GM21367 (cell line): ENCODE measurements around the gene IRF9.

Experiments
- ATAC-seq: cut with Tn5 transposase; IDR thresholded peaks from one replicate; pipeline ENCODE4 v1.9.1; 2021; ENCODE audit not compliant: unreplicated experiment

Gene IRF9

DNA sequence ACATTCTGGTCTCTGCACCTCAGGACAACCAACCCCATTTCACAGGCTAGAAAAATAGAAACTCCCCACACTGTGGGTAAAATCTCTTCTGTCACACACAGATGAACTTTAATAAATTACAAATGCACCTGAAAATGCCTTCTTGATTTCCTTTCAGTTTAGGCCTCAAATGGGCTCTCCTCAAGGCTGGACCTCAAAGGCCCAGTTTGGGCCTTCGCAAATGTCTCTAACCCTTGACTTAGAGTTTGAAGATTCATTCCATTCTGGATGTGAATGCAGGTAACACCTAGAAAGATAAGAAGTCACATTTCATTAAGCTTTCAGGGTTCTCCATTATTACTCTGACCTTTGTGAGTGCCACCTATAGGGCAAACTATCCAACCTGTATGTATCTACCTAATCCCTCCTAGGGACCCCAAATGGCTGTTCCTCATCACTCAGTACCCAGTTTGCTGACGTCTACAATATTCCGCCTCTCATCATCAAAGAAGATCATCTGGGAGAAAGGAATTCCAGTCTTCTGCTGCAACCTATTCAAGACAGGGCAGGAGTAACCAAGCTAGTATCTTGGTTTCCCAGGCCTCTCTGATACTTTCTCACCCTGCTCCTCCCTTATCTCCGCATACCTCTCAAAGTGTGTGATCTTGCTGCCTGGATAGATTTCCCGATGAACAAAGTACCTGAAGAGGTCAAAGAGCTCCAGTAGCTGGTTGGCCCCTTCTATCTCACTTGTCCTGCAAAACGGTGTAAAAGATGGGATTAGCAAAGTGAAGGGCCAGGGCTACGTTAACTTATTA is 53.0 kb downstream of the IRF9 start:
- no peak for ATAC-seq

DNA sequence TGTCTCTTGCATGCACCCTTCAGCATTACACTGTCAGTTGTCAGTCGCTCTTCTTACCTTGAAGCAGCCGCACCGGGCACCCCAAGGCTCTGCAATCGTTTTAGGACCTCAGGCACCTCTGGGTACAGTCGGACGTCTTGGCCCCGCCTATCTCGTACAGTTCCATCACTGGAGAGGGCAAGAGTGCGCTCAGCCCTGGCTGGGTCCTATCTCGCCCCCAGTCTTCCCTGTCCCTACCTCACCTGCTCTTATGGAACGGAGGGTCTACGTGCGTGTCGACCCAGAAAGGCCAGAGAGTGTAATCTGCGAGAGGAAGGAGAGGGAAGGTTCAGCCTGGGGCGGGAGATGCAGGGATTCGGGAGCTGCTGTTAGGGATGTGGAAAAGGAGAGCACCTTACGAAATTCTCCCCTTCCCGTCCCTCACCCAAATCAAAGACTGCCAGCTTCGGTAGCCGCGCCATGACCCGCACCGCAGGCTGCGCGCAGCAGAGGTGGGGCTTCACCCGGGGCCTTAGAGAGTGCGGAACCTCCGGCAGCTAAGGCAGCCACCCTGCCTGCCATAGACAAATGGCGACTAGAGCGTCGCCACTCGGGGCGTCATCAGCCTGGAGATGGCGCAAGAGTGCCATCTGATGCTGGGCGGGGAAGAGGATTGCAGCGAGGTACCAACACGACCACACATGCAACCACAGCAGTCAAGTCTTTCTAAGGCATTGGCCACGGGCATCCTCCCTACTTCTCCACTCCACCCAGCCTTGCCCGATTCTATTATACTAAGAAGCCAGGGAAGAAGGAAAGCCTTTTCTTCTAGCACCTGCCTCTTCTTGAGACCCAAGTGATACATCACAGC is 54.7 kb downstream of the IRF9 start, which contains the start of gene MDP1:
Gene MDP1 (minus strand): TSS at position 572 of the 850 bp plus-strand sequence. CDS start 111 bp downstream, at position 461.
- ATAC-seq = peak; percentile 56
